Right hindlimb (tissue), 1 donor: ENCODE results near the gene PKHD1.
A peak's percentile ranks its signal among the peaks of the same experiment; 100 is the strongest.

ENCODE experiments used
- DNase-seq: peaks from one replicate; pipeline ENCODE4 v3.0.0-alpha.2; 2018

Gene PKHD1

DNA sequence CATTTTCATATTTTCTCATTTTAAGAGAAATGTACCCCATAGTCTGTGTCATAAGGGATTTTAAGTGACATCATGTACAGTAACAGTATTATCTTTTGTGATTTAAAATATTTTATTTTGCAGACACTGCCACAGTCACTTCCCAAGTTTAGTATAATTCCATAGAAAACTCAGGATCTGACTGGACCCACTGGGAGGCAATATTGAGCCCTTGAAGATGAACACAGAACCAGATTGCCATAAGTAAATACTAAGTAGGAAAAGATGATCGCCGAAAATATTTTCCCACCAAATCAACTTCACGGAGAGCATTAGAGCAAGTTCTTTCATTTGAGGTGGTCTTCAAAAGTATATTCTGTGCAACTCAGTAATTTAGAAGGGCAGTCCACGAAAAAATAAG lies 17.6 kb upstream of the PKHD1 start:
- no peak for DNase-seq

DNA sequence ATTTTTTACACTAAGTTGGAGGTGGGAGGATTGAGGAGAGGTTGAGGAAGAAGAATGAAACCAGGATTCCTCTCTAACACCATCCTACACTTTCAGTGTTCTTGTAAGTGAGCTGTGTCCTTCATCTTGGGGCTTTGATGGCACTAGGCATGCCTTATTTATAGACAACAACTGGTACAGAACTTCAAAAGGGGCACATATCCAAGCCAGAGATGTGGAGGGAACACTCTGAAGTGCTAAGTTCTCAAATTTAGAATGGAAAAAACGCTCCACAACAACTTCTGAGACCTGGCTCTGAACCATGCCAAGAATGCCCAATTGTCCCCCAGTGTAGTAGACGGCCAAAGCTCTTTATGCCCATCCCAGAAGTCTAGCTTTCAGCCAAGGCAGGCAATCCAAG lies 16.2 kb upstream of the PKHD1 start:
- DNase-seq, result no peak

DNA sequence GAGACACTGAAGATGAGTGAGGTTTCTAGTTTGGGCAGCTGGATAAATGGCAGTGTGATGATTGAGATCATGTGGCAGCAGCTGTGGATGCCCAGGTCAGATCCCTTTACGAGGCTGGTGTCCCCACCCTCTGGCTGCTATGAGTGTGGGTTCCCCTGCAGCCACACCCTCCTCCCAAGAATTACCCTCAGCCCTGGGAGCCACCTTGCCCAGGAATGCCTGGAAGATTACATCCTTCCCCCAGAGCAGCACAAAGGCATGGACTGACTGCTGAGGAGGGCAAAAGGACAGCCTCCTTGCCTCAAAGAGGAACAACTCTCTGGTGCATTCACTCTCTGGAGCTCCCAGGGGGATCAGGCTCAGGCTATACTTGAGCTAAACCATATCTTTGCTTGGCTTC lies 15.0 kb upstream of the PKHD1 start:
- peak; percentile 28 for DNase-seq

DNA sequence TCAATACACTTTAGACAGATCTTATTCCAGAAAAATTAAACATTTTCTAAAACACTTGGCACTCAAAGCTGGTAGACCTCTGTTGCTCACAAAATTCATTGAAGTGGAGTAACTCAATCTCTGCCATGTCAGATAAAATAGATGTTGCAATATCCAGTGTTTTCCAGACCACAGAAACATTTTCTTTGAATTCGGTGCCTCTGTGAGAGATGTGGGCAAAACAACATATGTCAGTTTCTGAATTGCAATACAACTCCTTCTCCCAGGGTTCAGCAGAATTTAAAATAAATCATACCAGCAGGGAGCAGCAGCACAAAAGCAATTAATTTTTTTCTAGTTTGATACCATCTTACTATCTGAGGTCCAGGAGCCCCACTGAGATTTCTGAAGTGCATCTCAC lies 11.3 kb upstream of the PKHD1 start:
- DNase-seq, result no peak

DNA sequence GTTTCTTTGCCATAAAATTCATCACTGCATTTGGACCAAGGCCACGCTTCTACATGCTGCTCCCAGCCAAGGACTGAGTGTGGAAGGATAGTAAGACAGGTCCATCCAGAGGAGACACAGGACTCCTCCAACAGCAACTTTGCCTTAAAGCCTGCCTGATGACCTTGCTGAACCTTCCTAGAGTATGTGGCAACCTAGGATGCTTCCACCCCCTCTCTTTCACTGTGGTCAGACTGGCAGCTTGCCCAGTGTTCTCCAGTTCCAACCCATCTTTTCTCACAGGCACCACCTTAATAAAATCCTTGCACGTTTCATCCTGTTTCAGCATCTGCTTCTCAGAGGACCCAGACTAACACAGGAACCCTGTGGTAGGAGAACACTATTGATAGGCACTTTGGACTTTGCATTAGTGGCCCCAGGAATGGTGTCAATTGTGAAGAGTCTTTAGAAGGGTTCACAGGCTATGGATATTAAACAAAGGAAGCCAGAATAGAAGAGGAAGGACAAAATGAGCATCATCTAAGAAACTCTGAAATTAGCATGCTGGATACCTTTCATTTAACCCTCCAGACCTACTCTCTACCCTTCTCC lies 2.4 kb upstream of the PKHD1 start:
- no peak for DNase-seq

DNA sequence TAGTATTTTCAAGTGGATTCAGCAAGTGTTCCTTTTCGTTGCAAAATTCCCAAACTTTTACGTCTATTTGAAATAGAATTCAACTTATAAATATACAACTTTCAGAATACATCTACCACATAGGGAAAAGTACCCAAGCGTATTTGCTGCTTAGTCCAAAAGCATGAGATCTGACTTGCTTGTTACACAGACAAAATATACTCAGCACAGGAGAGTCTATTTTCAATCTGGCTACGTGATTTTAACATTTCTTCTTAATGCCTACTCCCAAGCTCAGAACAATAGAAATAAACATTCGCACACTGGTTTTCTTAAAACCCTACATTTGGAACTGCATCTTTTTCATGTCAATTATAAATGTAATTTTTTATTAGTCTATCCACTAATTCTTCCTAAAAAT lies 672 bp downstream of the PKHD1 start:
- no peak for DNase-seq

DNA sequence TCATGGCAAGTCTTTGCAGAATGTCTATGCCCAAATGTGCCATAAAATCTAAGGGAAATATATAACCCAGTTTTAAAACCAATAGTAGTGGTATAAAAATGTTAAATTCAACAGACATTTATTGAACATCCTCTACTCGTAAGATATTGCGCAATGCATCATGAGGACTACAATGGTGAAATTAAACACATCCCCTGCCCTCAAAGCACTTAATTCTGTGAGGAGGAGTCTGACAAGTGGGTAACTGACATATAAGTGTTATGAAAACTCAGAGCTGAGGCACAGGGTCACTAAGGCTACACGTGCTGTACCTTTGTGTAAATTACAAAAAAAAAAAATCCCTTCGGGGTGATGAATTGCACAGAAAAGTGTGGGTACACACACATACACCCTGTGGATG lies 6.2 kb downstream of the PKHD1 start:
- DNase-seq, result no peak

DNA sequence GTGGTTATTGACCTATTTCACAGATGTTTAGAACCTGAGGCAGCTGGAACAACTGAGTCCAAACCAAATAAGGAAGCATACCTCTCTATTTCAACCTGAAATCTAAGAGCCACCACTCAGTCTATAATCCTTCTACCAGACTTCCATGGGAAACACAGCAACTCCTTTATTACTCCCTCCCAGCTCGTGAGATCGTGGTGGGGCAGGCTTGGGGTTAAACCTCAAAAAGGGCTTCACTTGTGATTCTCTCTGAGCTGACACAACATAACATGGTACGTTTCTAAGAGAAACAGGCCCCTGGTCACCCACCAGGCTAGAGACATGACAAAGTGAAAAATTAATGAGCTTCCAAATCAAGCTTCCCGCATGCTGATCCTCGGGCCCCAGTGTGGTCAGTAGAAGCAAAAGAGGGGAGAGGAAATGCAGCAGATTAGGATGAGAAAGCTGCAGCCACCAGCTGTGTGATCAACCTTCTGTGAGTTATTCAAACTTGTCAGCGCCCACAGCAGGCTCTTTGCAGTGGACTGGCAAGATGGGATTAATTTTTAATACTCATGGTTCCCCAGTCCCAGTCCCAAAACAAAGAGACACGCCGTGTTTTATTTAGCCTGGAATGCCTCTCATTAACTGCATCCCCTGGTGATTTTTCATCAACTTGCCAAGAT lies 9.3 kb downstream of the PKHD1 start:
- DNase-seq, result no peak

DNA sequence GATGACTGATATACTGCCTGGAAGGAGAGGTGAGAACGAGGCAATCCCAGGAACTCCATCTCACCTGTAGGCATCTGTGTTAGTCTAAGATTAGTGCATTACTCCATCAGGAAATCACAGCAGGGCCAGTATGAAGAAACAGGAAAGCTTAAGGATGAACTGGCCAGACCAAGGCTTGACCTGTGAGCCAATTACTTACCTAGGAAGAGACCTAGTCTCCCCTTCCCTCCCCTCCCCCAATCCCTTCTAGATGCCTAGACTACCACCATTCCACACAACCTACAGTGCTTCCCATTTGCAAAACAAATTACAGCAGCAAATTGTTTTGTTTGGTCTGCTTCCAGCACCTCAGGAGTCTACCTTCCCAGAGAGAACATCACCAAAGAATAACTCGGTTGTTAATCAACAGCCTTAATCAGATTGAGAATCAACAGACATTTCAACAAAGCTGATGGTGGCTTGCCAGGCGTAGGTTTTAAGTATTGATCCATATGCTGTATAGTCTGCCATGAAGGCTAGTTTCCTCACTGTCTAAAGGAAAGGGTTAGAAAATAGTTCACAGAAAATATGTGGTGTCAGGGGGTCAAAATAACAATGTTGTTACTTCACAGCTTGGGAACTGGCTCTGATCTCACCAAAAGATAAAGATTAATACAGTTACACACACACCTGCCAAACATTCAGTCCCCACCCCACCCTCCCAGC lies 10.1 kb downstream of the PKHD1 start:
- DNase-seq, result no peak

DNA sequence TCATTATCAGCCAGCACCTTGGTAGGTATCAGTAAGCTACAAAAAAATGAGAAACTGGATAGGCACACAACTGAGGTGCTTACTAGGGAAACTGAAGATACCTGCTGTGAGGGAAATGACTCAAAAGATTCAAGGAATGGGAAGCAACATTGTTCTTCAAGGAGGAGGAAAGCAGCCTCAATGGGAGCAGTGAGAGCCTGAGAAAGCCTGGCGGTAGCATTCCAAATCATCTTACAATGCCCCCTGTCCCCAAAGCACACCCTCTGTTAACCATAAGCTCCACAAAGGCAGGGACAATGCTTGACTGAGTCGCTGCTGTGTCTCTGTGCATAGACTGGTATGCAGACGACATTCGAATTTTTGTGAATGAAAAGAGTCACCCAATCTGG lies 10.6 kb downstream of the PKHD1 start:
- no peak for DNase-seq

DNA sequence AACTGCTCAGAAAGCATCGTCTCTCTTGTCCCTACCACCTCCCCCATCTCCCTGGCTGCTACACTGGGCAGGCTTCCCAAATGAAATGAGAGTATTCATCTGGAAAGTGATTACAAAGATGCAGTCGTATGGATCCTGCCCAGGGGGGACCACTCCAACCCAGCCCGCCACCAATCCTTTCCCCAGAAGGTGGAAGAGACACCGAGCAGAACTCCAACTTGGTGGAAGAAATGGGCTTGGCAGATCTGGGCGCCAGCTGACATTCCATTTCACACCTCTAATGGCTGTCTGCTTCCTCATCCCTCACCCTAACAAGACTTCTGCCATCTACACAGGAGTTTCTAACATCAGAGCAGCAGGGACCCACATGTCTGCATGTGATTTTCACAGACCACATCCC lies 12.7 kb downstream of the PKHD1 start:
- no peak for DNase-seq

DNA sequence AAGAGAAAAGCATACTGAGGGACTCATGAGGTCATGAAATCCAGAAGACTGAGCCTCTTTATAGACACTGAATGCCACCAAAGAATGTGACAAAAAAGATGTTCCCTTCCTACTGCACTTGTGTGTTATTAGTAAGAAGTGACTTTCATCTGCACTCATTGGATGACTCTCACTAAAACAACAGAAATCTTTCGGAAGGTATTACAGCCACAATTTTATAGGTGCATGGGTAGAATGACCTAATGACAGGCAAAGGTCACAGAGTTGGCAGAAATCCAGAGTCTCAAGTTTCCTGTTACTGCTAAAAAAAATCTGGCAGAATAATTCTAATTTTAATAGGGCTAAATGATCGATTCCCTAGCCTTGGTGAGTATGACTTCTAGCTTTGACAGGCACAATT lies 13.3 kb downstream of the PKHD1 start:
- DNase-seq, result no peak

DNA sequence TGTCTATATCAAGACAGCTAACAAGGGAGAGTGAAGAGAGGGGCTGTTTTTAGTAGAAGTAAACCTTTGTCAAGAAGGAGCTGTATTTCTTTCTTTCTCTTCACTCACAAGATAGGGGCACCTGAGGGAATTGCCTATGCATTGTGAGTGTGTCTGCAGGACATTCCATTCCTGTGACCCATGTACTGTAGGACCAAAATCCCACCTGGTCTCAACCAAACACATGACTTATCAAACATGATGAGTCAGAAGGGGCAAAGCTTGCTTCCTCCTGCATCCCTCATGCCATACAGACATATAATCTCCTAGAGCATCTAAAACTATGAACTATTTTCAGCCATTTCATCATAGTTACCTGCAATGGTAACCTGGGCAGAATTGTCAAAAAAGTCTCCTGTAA lies 21.8 kb downstream of the PKHD1 start:
- DNase-seq, result no peak

DNA sequence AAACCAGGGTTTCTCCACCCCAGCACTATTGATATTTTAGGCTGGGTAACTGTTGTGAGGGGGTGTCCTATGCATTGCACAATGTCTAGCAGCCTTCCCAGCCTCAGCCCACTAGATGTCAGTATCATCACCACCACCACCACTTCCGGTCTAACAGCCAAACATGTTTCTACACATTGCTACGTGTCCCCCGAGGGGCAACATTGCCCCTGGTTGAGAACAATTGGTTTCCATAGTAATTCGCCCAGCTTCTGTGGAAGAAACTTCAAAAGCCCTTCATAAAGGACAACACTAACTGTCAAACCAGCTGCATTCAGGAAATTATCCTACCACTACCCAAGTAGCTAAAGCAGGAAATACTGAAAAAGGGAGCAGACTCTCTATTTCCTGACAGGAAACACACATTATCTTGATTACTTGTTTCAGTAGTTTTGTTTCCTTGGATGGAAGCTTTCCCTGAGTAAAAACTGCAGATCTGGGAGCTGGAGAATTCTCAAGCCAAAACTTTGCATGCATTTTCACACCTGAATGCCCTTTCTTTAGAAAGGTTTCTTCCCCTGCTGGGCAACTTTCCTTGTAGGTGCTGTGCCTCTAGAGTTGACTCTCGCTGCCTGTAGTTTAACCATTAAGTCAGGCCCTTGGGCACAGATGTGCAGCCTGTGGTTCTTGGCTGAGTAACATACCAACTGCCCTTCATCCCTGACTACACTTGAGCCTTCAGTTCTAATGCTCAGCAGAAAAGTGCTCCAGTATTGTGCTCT lies 23.6 kb downstream of the PKHD1 start:
- DNase-seq, result peak; percentile 64

DNA sequence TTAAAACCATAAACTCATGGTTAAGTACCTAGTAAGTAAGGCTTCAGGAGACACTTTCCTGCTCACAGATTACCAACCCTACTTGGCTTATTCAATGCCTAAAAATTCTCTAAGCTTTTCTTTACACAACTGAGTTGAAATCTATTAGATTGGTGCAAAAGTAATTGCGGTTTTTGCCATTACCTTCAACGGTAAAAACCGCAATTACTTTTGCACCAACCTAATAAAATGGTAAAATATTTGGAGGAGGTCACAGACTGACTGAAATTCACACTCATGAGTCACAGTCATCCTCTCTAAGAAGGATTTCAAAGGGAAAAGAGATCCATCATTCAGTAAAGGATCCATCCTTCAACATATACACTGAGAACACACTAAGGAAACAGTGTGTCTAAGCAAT lies 25.9 kb downstream of the PKHD1 start:
- DNase-seq, result no peak

DNA sequence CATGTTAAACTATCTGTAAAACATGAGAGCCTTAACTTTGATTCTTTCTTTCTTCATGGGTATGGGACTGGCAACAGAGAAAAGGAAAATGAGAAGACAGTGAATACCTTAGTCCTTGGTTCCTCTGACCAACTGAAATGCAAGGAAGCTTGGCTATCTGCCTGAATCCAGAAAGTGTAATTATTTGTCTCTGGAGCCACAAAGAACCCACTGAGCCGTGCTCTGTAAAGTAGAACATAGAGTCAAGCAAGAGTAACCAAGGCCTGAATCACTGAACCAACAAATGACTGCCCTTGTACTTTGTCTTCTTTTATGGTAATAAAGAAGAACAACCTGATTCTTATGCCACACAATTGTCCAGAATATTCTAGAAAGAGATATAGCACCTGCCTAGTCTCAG lies 27.6 kb downstream of the PKHD1 start:
- DNase-seq, result no peak

DNA sequence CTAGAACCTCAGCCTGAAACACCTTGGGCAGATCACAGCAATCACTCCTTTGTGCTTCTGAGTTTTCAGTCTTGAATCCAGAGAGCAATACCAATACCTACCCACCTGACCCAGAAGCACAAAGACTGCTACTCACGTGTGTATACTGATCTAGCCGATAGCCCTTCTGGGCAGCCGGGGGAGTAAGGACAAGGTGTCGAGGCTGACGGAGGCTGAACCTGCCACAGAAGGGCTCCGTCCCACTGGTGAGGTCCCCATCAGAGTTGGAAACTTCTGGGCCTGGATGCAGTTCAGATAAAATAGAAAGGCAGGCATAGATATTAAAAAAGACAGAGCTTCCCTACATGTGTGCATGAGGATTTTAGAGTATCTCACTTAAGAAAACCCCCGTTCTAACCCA lies 32.0 kb downstream of the PKHD1 start:
- DNase-seq, result no peak

DNA sequence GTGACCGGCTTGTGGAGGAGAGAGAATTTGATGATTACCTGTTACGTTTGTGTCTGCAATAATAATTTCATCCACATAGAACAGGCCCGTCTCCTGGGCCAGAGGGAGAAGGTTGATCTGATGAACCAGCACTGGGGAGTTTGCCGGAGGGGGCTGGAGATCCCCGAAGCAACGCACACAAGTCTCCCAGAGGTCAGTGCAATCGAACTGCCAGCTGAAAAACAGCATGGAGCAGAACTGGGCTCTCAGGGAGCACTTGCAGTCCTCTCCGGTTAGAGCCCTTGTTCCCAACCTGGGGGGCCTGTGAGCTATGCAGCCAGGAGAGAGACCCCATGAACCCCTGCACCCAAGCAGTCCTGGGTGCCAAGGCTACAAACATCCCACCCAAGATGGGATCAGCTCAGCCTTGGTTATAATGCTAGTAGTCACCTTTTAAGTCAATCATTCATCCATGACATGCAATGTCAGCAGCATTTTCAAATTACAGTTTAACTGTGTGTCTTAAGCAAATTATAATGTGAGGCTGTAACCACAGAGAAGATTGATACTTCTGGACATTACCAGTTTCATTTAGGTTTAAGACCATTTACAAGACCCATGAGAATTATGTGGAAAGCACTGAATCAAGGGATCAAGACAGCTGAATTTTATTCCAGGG lies 34.2 kb downstream of the PKHD1 start:
- DNase-seq, result no peak

DNA sequence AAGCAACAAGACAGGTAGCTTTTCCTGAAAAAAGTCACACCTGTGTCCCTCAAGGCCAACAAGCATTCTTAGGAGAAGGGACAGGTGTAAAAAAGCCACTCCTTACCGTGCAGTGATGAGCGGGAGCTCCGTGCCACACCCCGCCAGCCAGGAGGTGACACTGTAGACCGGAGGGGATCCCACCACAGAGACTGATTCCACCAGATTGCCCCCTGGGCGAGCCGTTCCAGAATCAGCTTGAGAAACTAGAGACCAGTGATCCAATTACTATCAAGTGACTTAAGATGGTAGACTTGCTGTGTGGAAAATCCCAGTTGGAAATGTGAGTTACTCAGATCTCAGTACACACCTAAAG lies 37.4 kb downstream of the PKHD1 start:
- no peak for DNase-seq

DNA sequence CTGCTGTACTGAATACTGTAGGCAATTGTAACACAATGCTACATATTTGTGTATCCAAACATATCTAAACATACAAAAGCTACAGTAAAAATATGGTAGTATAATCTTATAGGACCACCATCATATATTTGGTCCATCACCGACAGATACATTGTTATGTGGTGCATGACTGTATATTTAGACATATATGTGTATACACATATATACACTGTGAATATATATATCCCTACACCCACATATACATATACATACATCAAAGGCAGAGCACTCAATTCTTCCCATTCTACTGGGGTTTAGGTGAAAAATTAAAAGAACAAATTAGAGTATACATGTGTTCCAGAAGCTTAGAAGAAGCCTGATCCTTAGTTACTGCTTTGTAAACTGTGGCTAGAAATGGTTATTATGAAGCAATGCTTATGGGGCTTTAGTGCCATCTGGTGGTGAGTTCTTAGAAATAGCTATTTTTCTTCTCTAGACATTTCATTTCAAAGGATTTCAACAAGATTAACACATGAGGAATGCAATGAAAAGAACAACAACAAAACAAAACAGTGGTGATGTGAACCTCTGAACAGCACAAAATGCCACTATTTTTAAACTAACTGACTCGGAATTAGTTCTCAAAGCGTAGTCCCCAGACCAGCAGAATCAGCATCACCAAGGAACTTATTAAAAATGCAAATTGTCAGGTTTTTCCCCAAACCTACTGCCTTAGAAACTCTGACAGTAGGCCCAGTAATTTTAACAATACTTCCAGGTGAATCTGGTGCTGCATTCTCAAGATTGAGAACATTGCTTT lies 38.0 kb downstream of the PKHD1 start:
- no peak for DNase-seq

DNA sequence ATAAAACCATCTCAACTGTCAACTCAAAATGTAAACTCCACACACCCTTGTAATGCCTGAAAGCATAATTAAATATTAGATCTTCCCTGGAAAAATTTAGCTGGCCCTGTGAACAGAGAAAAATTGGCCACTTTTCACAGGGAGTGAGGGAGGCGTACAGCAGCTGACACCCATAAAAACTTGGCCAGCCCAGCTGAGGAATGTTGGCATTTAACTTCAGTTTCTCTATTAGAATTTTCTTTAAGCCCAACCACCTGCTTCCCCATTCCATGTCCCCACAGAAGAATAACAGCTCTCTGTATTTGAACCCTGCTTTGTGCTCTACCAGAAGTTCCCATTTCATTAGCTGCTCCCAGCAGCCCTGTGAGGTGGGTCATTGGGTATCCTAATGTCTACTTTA lies 41.0 kb downstream of the PKHD1 start:
- DNase-seq, result peak; percentile 72

DNA sequence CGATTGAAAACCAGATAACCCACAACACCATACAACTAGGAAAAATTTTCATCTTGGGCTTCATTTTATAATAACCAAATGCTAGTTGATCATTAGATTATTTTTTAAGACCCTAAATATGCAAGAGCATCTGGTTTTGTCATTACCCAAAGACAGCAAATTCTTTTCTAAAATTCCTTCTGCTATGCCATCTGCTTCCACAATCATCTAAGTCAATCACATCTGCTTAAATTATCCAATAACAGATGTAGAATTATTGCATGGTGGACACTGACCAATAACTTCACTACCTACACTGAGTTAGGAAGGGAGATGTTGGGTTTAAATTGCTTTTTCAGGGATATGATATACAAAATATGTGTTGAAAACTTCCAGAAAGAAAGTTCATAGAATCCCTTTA lies 41.9 kb downstream of the PKHD1 start:
- no peak for DNase-seq

DNA sequence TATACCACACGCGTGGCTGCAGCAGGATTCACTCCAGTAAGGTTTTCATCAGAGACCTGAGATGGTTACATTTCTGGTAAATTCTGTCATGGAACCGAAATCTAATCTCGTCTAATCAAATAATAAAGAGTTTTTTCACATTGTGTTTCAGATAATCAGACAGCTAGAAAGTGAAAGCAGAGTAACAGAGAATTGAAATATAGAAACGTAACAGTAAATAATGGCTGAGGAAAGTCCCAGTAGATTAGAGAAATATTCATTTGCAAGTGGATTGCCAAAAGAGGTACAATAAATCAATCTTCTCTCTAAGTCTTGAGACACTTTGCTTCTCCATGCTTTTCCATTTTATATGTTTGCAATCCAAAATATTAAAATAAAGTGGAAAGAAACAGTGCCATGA lies 42.4 kb downstream of the PKHD1 start:
- no peak for DNase-seq
